NCI-H69 (cell line): Measurements from ENCODE around the gene AMPD2.
"Not testable (repeated sequence)": the region's sequence is repeated elsewhere in the genome, so short reads cannot be mapped to it uniquely, and the experiment has no call there.

Experiments used
- DNase-seq: peaks from one replicate; lab custom pipeline; 2025; lab: John Stamatoyannopoulos, UW

AMPD2 gene

GRCh38 chr1:109652402-109652801 lies 32.8 kb downstream of the AMPD2 start:
- no peak for DNase-seq

GRCh38 chr1:109653306-109653705 lies 33.7 kb downstream of the AMPD2 start:
- DNase-seq: no peak

GRCh38 chr1:109654519-109654918 lies 34.9 kb downstream of the AMPD2 start:
- DNase-seq: no peak

GRCh38 chr1:109655615-109656519 lies 36.2 kb downstream of the AMPD2 start, which contains the start of gene GSTM4:
Gene GSTM4, plus strand, starts transcription at chr1:109656099. Its CDS starts 291 bp downstream, at chr1:109656390.
- peak; percentile 56 for DNase-seq

- no peak for DNase-seq
Observed at GRCh38 chr1:109657395-109657794, 37.8 kb downstream of the AMPD2 start.

- DNase-seq: no peak
Observed at GRCh38 chr1:109657970-109658369, 38.3 kb downstream of the AMPD2 start.

GRCh38 chr1:109658533-109659042 lies 39.0 kb downstream of the AMPD2 start:
- no peak for DNase-seq

GRCh38 chr1:109659145-109659544 lies 39.5 kb downstream of the AMPD2 start:
- DNase-seq: no peak

GRCh38 chr1:109659997-109660690 lies 40.5 kb downstream of the AMPD2 start:
- DNase-seq: peak; percentile 91

- not testable (repeated sequence) for DNase-seq
Observed at GRCh38 chr1:109660691-109661026, 41.0 kb downstream of the AMPD2 start.

GRCh38 chr1:109661391-109661790 lies 41.8 kb downstream of the AMPD2 start:
- no peak for DNase-seq

GRCh38 chr1:109664671-109665070 lies 45.0 kb downstream of the AMPD2 start:
- no peak for DNase-seq

- DNase-seq: peak; percentile 85
Observed at GRCh38 chr1:109667452-109668122, 48.0 kb downstream of the AMPD2 start, which contains the start of gene GSTM2. Gene GSTM2, plus strand, starts transcription at chr1:109668057. Its CDS starts 59 bp downstream, at chr1:109668116.

GRCh38 chr1:109668123-109668775 lies 48.6 kb downstream of the AMPD2 start:
- DNase-seq: no peak

GRCh38 chr1:109669246-109669948 lies 49.8 kb downstream of the AMPD2 start:
- DNase-seq: no peak

- not testable (repeated sequence) for DNase-seq
Observed at GRCh38 chr1:109669949-109670302, 50.3 kb downstream of the AMPD2 start.

GRCh38 chr1:109671067-109671466 lies 51.4 kb downstream of the AMPD2 start:
- no peak for DNase-seq

GRCh38 chr1:109673861-109674260 lies 54.2 kb downstream of the AMPD2 start:
- not testable (repeated sequence) for DNase-seq

- DNase-seq: not testable (repeated sequence)
Observed at GRCh38 chr1:109676683-109677381, 57.2 kb downstream of the AMPD2 start.

- no peak for DNase-seq
Observed at GRCh38 chr1:109677459-109677858, 57.8 kb downstream of the AMPD2 start.
